K562 (cell line): ENCODE data around the gene NCOA3. TPM values are rescaled to one million over a fixed set of nuclear protein-coding genes. Genes with fewer than 3 reads are reported as not detected.
A peak's percentile ranks its signal among the peaks of the same experiment; 100 is the strongest.

Experiments
- ATAC-seq: fragments of 200-7000 bp; cut with Tn5 transposase; 3 replicates; pipeline ENCODE4 v1.9.1; 2020; ENCODE audit warnings: moderate library complexity
- BruUV-seq: library from RNA; stranded (reverse); fragments of 400-500 nt; replicated peaks from 2 replicates; lab custom pipeline; 2021; lab: Mats Ljungman, UMichigan
- CTCF ChIA-PET: fragments of 300-600 bp; formaldehyde crosslinking; extraction: SDS; loops from one replicate; lab custom pipeline; 2021; ENCODE audit warnings: low intra/inter-chr PET ratio; lab: Yijun Ruan, JAX
- POLR2A ChIA-PET: fragments of 300-600, 350-650 bp; sonication (Branson Sonifier 250); formaldehyde crosslinking; extraction: SDS; loops from one replicate; lab custom pipeline; 2021; ENCODE audit warnings: antibody characterized with exemption, inconsistent platforms; lab: Yijun Ruan, JAX
- DNase-seq, 4 experiments: peaks; one replicate each; pipeline versions ENCODE4 v3.0.0 to v3.0.0-alpha.2; 2011 to 2018; ENCODE audit warnings: low spot score in 3 of 4, mixed read lengths in 3 of 4; ENCODE audit errors: extremely low read depth in 1 of 4
- FAIRE-seq: peaks from 2 replicates; lab custom pipeline; 2011; peaks lifted over from hg19 to GRCh38; lab: Jason Lieb, UNC
- H2AFZ ChIP-seq: 2 replicates; pipeline ENCODE4 v1.6.0; 2011; ENCODE audit warnings: low read depth, low read length, control low read depth, inconsistent platforms
- H3K27ac ChIP-seq: fragments of 200-600 bp; 3 replicates; pipeline ENCODE4 v1.8.0; 2011; ENCODE audit warnings: low read depth, mild to moderate bottlenecking, control low read depth, inconsistent platforms, low read length, moderate library complexity, mixed read lengths; ENCODE audit errors: extremely low read depth
- H3K27me3 ChIP-seq, 2 experiments: fragments of 300-600 bp in 1 of 2; 2 replicates in 1 of 2; 3 replicates in 1 of 2; pipeline versions ENCODE4 v1.6.0 to v1.8.0; 2011; ENCODE audit warnings: inconsistent platforms in 2 of 2, low read length in 2 of 2, mild to moderate bottlenecking in 1 of 2, mixed read lengths in 1 of 2, moderate library complexity in 1 of 2; ENCODE audit not compliant: control insufficient read depth in 2 of 2, insufficient read depth in 2 of 2
- H3K36me3 ChIP-seq: fragments of 300-600 bp; 3 replicates; pipeline ENCODE4 v1.8.0; 2011; ENCODE audit warnings: mild to moderate bottlenecking, low read length, inconsistent platforms; ENCODE audit not compliant: control insufficient read depth, insufficient read depth
- H3K4me1 ChIP-seq, 2 experiments: fragments of 200-600 bp in 1 of 2; replicated peaks in 1 of 2; 2 replicates in 1 of 2; 3 replicates in 1 of 2; pipeline versions ENCODE4 v1.5.1 to v1.8.0; 2011; ENCODE audit warnings: inconsistent platforms in 2 of 2, low read length in 2 of 2, mild to moderate bottlenecking in 1 of 2, mixed read lengths in 1 of 2, moderate library complexity in 1 of 2; ENCODE audit not compliant: control insufficient read depth in 2 of 2, insufficient read depth in 2 of 2
- H3K4me2 ChIP-seq: 2 replicates; pipeline ENCODE4 v1.6.1; 2011; ENCODE audit warnings: low read length, control low read depth, inconsistent platforms, mixed read lengths; ENCODE audit not compliant: insufficient read depth
- H3K4me3 ChIP-seq: fragments of 200-600 bp; sonication (generic), shearing (Covaris generic); 2 replicates; pipeline ENCODE4 v1.5.1; 2016; ENCODE audit warnings: control low read depth, inconsistent platforms
- H3K79me2 ChIP-seq: fragments of 200-600 bp; 3 replicates; pipeline ENCODE4 v1.8.0; 2011; ENCODE audit warnings: low read length, inconsistent platforms; ENCODE audit not compliant: control insufficient read depth, insufficient read depth
- H3K9ac ChIP-seq, 2 experiments: 2 replicates each; pipeline versions ENCODE4 v1.6.0 to v1.6.1; 2011; ENCODE audit warnings: low read depth in 2 of 2, low read length in 2 of 2, control low read depth in 1 of 2, inconsistent platforms in 1 of 2, mild to moderate bottlenecking in 1 of 2, mixed read lengths in 1 of 2; ENCODE audit not compliant: insufficient read depth in 1 of 2
- H3K9me1 ChIP-seq: one replicate; pipeline ENCODE4 v1.6.0; 2011; ENCODE audit warnings: inconsistent platforms, mild to moderate bottlenecking, low read length, moderate library complexity; ENCODE audit not compliant: control insufficient read depth, insufficient read depth
- H3K9me3 ChIP-seq: replicated peaks from 2 replicates; pipeline ENCODE4 v1.5.1; 2011; ENCODE audit warnings: low read depth, low read length, inconsistent platforms; ENCODE audit not compliant: control insufficient read depth, insufficient read depth
- H4K20me1 ChIP-seq: replicated peaks from 2 replicates; pipeline ENCODE4 v1.6.1; 2011; ENCODE audit warnings: low read length, inconsistent platforms, mixed read lengths; ENCODE audit not compliant: control insufficient read depth, insufficient read depth
- JUND ChIP-seq, 2 experiments: IDR thresholded peaks; 2 replicates in 1 of 2; 3 replicates in 1 of 2; pipeline ENCODE4 v1.6.1; 2011; ENCODE audit warnings: borderline replicate concordance in 2 of 2, low read depth in 2 of 2, low read length in 2 of 2, improper control_type of control experiment in 1 of 2, missing biosample characterization in 1 of 2, missing genetic modification characterization in 1 of 2, missing genetic modification reagents in 1 of 2
- MAFK ChIP-seq: IDR thresholded peaks from 2 replicates; pipeline ENCODE4 v1.6.1; 2011; ENCODE audit warnings: low read length, improper control_type of control experiment
- TCFL5 ChIP-seq: fragments of 250-450 bp; sonication (Bioruptor Pico); conservative IDR thresholded peaks from 2 replicates; pipeline ENCODE4 v1.6.1; 2021; ENCODE audit warnings: mild to moderate bottlenecking, moderate library complexity, matching md5 sums
- USF2 ChIP-seq: sonication (generic); formaldehyde crosslinking; IDR thresholded peaks from 2 replicates; pipeline ENCODE4 v1.5.0; 2020; ENCODE audit warnings: missing genetic modification reagents
- WGBS: fragments of 100-300 bp; shearing (Covaris generic); methylation state at CpG from one replicate; pipeline ENCODE4 v1.1.6; 2016; ENCODE audit warnings: low coverage, mixed read lengths; ENCODE audit not compliant: insufficient coverage; ENCODE audit errors: missing lambda C conversion rate; 5-methylcytosine and 5-hydroxymethylcytosine counted together
- in situ Hi-C: fragments of 300-500 bp; cut with MboI; formaldehyde crosslinking; loops from 4 replicates; pipeline ENCODE4 v1.15.0; 2018; ENCODE audit warnings: inconsistent platforms, mixed read lengths
- intact Hi-C: fragments of 100-400 bp; cut with micrococcal nuclease; formaldehyde crosslinking; loops from 2 replicates; pipeline ENCODE4 v1.14.2; 2022
- polyA plus RNA-seq, 8 experiments: library from polyadenylated mRNA; depleted of rRNA in 4 of 8; stranded (reverse) in 5 of 8; unstranded in 3 of 8; fragments of >200 nt; fragmentation: Nextera tagmentation in 2 of 8; fragmentation: Illumina TruSeq in 1 of 8; extraction: Ambion mirVana in 2 of 8; extraction: Trizol in 1 of 8; gene quantifications; 2 replicates each; pipeline versions ENCODE4 v1.2.1 to v1.2.3, GENCODE V29; 2011 to 2014; ENCODE audit warnings: inconsistent platforms in 1 of 8, missing spikeins in 1 of 8
- total RNA-seq, 7 experiments: library from RNA; depleted of rRNA in 6 of 7; stranded (reverse); fragments of >200 nt in 6 of 7; fragmentation: Illumina TruSeq in 2 of 7; extraction: Trizol in 2 of 7; gene quantifications; 2 replicates each; pipeline versions ENCODE4 v1.2.1 to v1.2.3, GENCODE V29; 2011 to 2021; ENCODE audit warnings: low replicate concordance in 1 of 7
- TF ChIP-seq, protein P1 (sequence below): fragments of 450-650 bp; formaldehyde crosslinking; IDR thresholded peaks from 2 replicates; pipeline ENCODE4 v1.4.0; 2020; ENCODE audit warnings: mild to moderate bottlenecking, moderate library complexity

Gene NCOA3
- total and polyA plus RNA-seq, 9 of the 15 experiments (the other 6 are each of a cell fraction or from before 2014, with no cell fraction given): 3.2 to 24.3 (median 14.4) TPM

DNA sequence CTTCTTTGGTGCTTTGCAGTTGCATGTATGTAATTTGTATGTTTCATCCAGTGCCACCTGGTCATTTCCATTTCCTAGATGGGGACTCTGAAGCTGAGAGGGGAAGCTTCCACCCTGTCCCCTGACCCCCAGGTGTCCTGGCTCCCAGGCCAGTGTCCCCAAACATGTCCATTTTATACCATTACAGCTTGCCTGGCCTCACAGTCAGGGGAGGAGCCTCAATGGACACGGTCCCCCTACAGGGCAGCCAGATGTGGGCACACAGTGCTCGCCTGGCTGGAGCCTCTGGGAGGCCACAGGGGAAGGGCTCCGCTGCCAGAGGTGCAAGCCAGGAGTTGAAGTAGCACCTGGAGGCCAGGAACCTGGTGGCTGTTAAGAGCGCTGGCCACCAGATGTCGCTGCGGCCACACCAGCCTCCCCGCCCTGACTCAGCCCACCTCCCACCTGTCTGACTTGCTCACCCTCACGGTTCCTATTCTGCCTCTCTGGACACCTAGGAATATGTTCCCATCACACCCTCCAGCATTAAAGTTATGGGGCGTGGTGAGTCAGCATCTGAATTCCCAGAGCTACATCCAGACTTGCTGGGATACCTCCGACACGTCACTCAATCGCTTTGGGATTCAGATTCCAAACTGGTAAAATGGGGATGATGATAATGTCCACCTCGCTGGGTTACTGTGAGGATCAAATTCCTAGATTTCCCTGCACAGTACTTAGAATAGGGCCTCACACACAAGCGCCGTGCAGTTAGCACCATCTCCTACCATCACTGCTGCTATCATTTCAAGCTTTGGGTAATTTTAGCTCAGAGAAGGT lies 176.2 kb downstream of the NCOA3 start:
- ATAC-seq (peak; percentile 93), FAIRE-seq (peak; percentile 90), DNase-seq (peak; percentile 69 to 85 (median 78))
- Histone ChIP-seq H3K27ac (no peak overlapping the region), H3K9ac (no peak overlapping the region), H3K79me2 (no peaks in the 10 kb centered on the region), H3K9me1 (no peaks in the 10 kb centered on the region), H3K4me2 (no peak overlapping the region), H2AFZ (no peak overlapping the region), H3K27me3 (peaks cover 29 to 84% of the 10 kb centered on the region in 2 experiments; a peak in 4 of 5 replicates), H4K20me1 (peaks cover 13% of the 10 kb centered on the region), H3K9me3 (no peaks in the 10 kb centered on the region), H3K4me3 (no peak overlapping the region), H3K4me1 (peaks cover 0 to 13% of the 10 kb centered on the region in 2 experiments; a peak in 2 of 5 replicates), H3K36me3 (no peaks in the 10 kb centered on the region)
- ChIA-PET POLR2A (interaction anchor here (0.7 to 1.0 kb wide), 2 partner anchors 8 to 382 kb away, joined by 3 to 4 read pairs; no protein-coding TSS in a partner anchor), CTCF (interaction anchor here (0.6 to 3.7 kb wide), 4 partner anchors 13 to 943 kb away, joined by 3 to 22 read pairs (median 4); no protein-coding TSS in a partner anchor)
- BruUV-seq: no TSS peak
- 6% methylated on average over 15 of the region's 15 CpGs for WGBS
- intact Hi-C loops (loop anchor here (2.0 to 5.0 kb wide), 3 partner anchors 35 to 944 kb away; no protein-coding TSS in a partner anchor), in situ Hi-C loops (no loop called here)
- TF ChIP-seq JUND (IDR thresholded peaks at IDR 0.05; ENCODE audit: borderline replicate concordance, low read depth, low read length) (peak; percentile 34; the same call in 1 of the 2 replicates), JUND (tag; IDR thresholded peaks at IDR 0.05; ENCODE audit: borderline replicate concordance, low read depth, low read length) (no peak; the same call in 2 of the 3 replicates), TCFL5 (CRISPR knock-in tag) (no peak), MAFK (0 out of 2 replicates have a peak, but pooled peaks have one; percentile 22), USF2 (CRISPR knock-in tag) (no peak)
- TF ChIP-seq, protein P1, sequence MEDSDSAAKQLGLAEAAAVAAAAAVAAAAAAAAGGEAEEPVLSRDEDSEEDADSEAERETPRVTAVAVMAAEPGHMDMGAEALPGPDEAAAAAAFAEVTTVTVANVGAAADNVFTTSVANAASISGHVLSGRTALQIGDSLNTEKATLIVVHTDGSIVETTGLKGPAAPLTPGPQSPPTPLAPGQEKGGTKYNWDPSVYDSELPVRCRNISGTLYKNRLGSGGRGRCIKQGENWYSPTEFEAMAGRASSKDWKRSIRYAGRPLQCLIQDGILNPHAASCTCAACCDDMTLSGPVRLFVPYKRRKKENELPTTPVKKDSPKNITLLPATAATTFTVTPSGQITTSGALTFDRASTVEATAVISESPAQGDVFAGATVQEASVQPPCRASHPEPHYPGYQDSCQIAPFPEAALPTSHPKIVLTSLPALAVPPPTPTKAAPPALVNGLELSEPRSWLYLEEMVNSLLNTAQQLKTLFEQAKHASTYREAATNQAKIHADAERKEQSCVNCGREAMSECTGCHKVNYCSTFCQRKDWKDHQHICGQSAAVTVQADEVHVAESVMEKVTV (CRISPR knock-in tag): 0 out of 2 replicates have a peak, but pooled peaks have one; percentile 21
